MCF 10A (cell line): Measurements from ENCODE around the gene MED15. TPM values are rescaled to one million over a fixed set of nuclear protein-coding genes. Genes with fewer than 3 reads are reported as not detected.

Experiments
- BruUV-seq: library from RNA; stranded (reverse); fragments of 400-500 nt; replicated peaks from 2 replicates; lab custom pipeline; 2021; lab: Mats Ljungman, UMichigan
- CTCF ChIA-PET: fragments of 300-600 bp; sonication (Branson Sonifier 250); formaldehyde crosslinking; extraction: SDS; loops from one replicate; lab custom pipeline; 2021; ENCODE audit warnings: antibody characterized with exemption, inconsistent platforms; lab: Yijun Ruan, JAX
- POLR2A ChIA-PET: fragments of 300-600, 350-650 bp; sonication (Branson Sonifier 250); formaldehyde crosslinking; extraction: SDS; loops from one replicate; lab custom pipeline; 2020; ENCODE audit warnings: antibody characterized with exemption, inconsistent platforms; lab: Yijun Ruan, JAX
- DNase-seq: peaks from one replicate; pipeline ENCODE4 v3.0.0-alpha.2; 2018; ENCODE audit not compliant: unreplicated experiment
- H3K27ac Mint-ChIP-seq: one replicate; pipeline ENCODE4 v1.8.0; 2022; ENCODE audit warnings: mild to moderate bottlenecking, low read depth, mixed read lengths; ENCODE audit not compliant: unreplicated experiment
- H3K27me3 Mint-ChIP-seq: one replicate; pipeline ENCODE4 v1.8.0; 2022; ENCODE audit warnings: mixed read lengths; ENCODE audit not compliant: insufficient read depth, unreplicated experiment
- H3K36me3 Mint-ChIP-seq: one replicate; pipeline ENCODE4 v1.8.0; 2022; ENCODE audit warnings: mild to moderate bottlenecking, moderate library complexity, mixed read lengths; ENCODE audit not compliant: insufficient read depth, unreplicated experiment
- H3K4me1 Mint-ChIP-seq: one replicate; pipeline ENCODE4 v1.8.0; 2022; ENCODE audit warnings: mixed read lengths; ENCODE audit not compliant: insufficient read depth, unreplicated experiment
- H3K4me3 Mint-ChIP-seq: one replicate; pipeline ENCODE4 v1.8.0; 2022; ENCODE audit warnings: mild to moderate bottlenecking, moderate library complexity, mixed read lengths; ENCODE audit not compliant: unreplicated experiment
- H3K9me3 Mint-ChIP-seq: one replicate; pipeline ENCODE4 v1.8.0; 2022; ENCODE audit warnings: mixed read lengths; ENCODE audit not compliant: unreplicated experiment
- CTCF ChIP-seq: fragments of 200-600 bp; IDR thresholded peaks from one replicate; pipeline ENCODE4 v1.8.0; 2022; ENCODE audit warnings: antibody characterized with exemption, mild to moderate bottlenecking; ENCODE audit not compliant: unreplicated experiment
- intact Hi-C: fragments of 100-400 bp; cut with micrococcal nuclease; formaldehyde crosslinking; loops from 2 replicates; pipeline ENCODE4 v1.14.1; 2022
- total RNA-seq: library from RNA; stranded (reverse); gene quantifications from 2 replicates; pipeline ENCODE4 v1.2.3, GENCODE V29; 2022

The MED15 gene
- total RNA-seq, 1 experiment from 2014 or later, result 122 TPM

- no peaks in the 10 kb centered on the region for H3K9me3 Mint-ChIP-seq
- CTCF ChIA-PET, result interaction anchor here (0.6 to 4.3 kb wide), 8 partner anchors 8 to 1010 kb away, joined by 3 to 29 read pairs (median 8); no protein-coding TSS in a partner anchor
Measured at GRCh38 chr22:20562607-20563465, 55.4 kb downstream of the MED15 start.

GRCh38 chr22:20563466-20563906 is 56.1 kb downstream of the MED15 start:
- Mint-ChIP-seq H3K9me3 (no peaks in the 10 kb centered on the region), H3K27ac (peak overlapping the region; percentile 26), H3K36me3 (peaks cover 98% of the 10 kb centered on the region), H3K27me3 (no peaks in the 10 kb centered on the region), H3K4me1 (peaks cover 28% of the 10 kb centered on the region), H3K4me3 (no peak overlapping the region)
- POLR2A ChIA-PET, result interaction anchor here (0.7 to 9.5 kb wide), 4 partner anchors 32 to 260 kb away, joined by 3 to 113 read pairs (median 8); partner anchors contain the start of gene MED15
- intact Hi-C loops, result no loop called here
- no peak for DNase-seq
- TF ChIP-seq CTCF, result no peak
- no TSS peak for BruUV-seq
- CTCF ChIA-PET, result interaction anchor here (1.0 to 4.3 kb wide), 10 partner anchors 9 to 100 kb away, joined by 3 to 29 read pairs (median 6); no protein-coding TSS in a partner anchor

More at GRCh38 chr22:20562607-20563465, 55.4 kb downstream of the MED15 start:
- Mint-ChIP-seq H3K36me3 (peaks cover 98% of the 10 kb centered on the region), H3K27me3 (no peaks in the 10 kb centered on the region), H3K27ac (no peak overlapping the region), H3K4me3 (no peak overlapping the region), H3K4me1 (peaks cover 22% of the 10 kb centered on the region)
- no peak for TF ChIP-seq CTCF
- intact Hi-C loops, result no loop called here
- BruUV-seq, result no TSS peak
- no peak for DNase-seq
- POLR2A ChIA-PET, result interaction anchor here (1.0 to 9.5 kb wide), 3 partner anchors 32 to 54 kb away, joined by 6 to 113 read pairs (median 13); partner anchors contain the start of gene MED15

GRCh38 chr22:20563941-20564371 is 56.5 kb downstream of the MED15 start:
- H3K27ac Mint-ChIP-seq, result peak overlapping the region; percentile 26

More at GRCh38 chr22:20563941-20564371, 56.5 kb downstream of the MED15 start:
- H3K4me1 Mint-ChIP-seq, result peaks cover 33% of the 10 kb centered on the region
- ChIA-PET POLR2A (interaction anchor here (0.7 to 9.5 kb wide), 6 partner anchors 15 to 260 kb away, joined by 3 to 113 read pairs (median 4); partner anchors contain the start of genes DGCR6L and MED15), CTCF (interaction anchor here (0.7 to 4.3 kb wide), 21 partner anchors 9 to 327 kb away, joined by 3 to 29 read pairs (median 6); partner anchors contain the start of gene ZNF74)
- H3K9me3 Mint-ChIP-seq, result no peaks in the 10 kb centered on the region
- intact Hi-C loops, result no loop called here
- peaks cover 98% of the 10 kb centered on the region for H3K36me3 Mint-ChIP-seq
- no peak overlapping the region for H3K4me3 Mint-ChIP-seq
- TF ChIP-seq CTCF, result no peak
- no peaks in the 10 kb centered on the region for H3K27me3 Mint-ChIP-seq
- BruUV-seq, result no TSS peak
- DNase-seq, result no peak
